ENCODE results near the gene COLEC12.

DNA sequence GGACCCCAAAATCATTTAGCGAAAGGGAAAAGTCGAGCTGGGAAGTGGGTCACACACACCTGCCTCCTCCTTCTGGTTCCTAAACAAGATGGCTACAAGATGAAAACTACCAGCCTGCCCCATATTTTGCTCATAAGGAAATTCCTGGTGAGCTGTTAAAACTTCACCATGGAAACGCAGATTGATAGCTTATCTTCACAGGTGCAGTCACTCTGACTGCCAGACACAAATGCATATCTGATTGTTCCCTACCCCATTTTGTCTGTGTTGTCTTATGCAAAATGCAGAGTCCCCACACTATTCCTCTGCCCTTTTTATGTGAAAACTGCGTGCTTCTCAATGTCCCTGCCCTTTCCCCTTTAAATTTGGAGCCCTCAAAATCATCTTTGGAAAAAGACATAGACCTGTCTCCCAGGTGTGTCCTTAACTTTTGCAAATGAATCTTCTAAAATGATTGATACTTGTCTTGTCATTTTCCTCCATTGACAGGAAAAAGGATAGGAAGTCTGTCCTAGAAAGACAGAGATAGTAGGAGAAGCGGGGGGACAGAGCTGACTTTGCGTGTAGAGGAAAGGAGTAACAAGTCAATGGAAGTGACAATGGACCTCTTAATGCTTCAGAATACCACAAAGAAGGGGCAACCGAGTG is 193.8 kb downstream of the COLEC12 start:
- TF ChIP-seq, protein P1, sequence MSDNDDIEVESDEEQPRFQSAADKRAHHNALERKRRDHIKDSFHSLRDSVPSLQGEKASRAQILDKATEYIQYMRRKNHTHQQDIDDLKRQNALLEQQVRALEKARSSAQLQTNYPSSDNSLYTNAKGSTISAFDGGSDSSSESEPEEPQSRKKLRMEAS (IDR thresholded peaks at IDR 0.05; ENCODE audit: low read depth, low read length) = no peak
- TF ChIP-seq, protein P2, sequence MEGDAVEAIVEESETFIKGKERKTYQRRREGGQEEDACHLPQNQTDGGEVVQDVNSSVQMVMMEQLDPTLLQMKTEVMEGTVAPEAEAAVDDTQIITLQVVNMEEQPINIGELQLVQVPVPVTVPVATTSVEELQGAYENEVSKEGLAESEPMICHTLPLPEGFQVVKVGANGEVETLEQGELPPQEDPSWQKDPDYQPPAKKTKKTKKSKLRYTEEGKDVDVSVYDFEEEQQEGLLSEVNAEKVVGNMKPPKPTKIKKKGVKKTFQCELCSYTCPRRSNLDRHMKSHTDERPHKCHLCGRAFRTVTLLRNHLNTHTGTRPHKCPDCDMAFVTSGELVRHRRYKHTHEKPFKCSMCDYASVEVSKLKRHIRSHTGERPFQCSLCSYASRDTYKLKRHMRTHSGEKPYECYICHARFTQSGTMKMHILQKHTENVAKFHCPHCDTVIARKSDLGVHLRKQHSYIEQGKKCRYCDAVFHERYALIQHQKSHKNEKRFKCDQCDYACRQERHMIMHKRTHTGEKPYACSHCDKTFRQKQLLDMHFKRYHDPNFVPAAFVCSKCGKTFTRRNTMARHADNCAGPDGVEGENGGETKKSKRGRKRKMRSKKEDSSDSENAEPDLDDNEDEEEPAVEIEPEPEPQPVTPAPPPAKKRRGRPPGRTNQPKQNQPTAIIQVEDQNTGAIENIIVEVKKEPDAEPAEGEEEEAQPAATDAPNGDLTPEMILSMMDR (IDR thresholded peaks at IDR 0.05; ENCODE audit: low read depth, low read length) = no peak
- TF ChIP-seq POLR2A (IDR thresholded peaks at IDR 0.05; ENCODE audit: extremely low read depth, insufficient read length) (no peak), MYC (IDR thresholded peaks at IDR 0.05; ENCODE audit: low read depth, low read length) (no peak)
